ENCODE data around the gene ABHD2.

ABHD2 gene

DNA sequence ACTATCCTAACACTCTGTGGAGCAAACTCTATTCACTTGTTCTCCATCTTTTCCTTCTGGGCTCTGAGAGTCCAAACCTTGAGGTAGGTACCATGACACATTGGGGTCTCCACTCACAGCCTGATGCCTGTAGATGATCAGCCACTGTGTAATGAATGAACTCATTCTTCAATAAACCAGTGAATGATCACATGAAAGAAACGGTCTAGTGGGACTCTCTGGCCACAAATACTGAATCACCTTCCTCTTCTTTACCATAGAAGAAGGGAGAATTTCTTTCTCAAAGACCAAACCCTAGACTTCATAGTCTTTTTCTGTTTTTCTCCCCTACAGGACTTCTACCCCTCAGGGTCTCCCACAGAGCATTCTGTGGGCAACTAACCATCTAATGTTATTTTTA is 20.5 kb upstream of the ABHD2 start:
- Mint-ChIP-seq H3K36me3 (ENCODE audit: low read depth) (peaks cover 17% of the 10 kb centered on the region), H3K4me1 (ENCODE audit: low read depth) (peaks cover 33% of the 10 kb centered on the region), H3K4me3 (no peak overlapping the region), H3K27me3 (peaks cover 1% of the 10 kb centered on the region), H3K27ac (peak overlapping the region; percentile 57), H3K9me3 (peaks cover 33% of the 10 kb centered on the region)
- intact Hi-C loops (cut with micrococcal nuclease) = loop anchor here (2.0 kb wide), 1 partner anchor 27 kb away; no protein-coding TSS in a partner anchor

DNA sequence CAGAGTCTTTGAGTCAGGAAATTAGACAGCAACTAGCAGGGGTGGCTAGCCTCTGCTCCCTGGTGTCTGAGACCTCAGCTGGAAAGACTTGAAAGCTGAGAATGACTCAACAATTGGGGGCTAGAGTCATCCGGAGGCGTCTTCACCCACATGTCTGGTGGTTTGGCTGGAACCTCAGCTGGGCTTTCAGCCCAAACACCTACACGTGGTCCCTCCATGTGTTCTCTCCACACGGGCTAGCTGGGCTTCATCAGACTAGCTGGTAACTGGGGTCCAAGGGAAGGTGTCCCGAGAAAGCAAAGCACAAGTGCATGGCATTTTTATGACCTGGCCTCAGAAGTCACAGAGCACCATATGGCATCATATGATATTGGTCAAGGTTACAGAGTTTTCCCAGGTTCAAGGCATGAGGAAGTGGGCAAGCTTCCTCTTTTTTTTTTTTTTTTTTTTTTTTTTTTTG is 19.9 kb upstream of the ABHD2 start:
- intact Hi-C loops (cut with micrococcal nuclease) = loop anchor here (2.0 kb wide), 1 partner anchor 26 kb away; no protein-coding TSS in a partner anchor
- peaks cover 33% of the 10 kb centered on the region for H3K4me1 Mint-ChIP-seq (ENCODE audit: low read depth)
- H3K27me3 Mint-ChIP-seq = peaks cover 1% of the 10 kb centered on the region
- peaks cover 17% of the 10 kb centered on the region for H3K36me3 Mint-ChIP-seq (ENCODE audit: low read depth)
- H3K27ac Mint-ChIP-seq = peak overlapping the region; percentile 57
- H3K9me3 Mint-ChIP-seq = peaks cover 33% of the 10 kb centered on the region
- no peak overlapping the region for H3K4me3 Mint-ChIP-seq

DNA sequence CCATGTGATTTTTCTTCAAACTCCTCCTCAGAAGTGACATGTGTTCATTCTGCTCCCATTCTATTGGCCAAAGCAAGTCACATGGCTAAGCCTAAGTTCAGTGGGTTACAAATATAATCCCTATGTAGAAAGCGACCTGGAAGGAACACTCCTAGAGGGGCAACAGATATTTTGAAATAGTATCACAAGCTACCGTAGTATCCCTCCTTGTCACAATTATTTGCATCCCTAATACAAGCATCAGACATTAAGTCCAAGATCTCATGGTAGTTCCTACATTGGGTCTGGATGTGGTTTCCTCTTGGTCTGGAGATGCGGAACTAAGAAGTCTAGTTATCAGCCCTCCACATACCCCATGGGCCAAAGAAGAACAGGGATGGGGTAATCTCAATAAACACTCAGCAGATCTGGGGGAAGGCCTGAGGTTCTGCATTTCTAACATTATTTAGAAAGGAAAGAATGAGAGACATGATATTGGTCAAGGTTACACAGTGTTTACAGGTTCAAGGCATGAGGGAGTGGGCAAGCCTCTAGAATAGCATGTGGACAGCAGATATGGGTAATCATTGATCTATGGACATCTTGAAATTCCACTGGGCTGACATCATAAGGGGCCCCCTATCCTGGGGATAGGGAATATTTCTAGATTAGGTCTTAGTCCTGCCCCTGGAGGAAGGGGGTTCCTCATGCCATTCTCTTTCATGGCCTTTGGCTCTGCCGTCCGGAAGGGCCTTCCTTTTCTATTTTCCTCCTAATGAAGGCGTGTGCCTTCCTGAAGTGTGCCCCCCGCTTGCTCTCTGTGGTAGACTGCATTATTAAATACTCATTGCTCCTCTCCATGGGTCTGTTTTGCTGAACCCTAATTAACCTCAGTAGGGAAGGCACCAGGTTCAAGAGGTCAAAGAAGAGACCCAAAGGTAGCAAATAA is 17.8 kb upstream of the ABHD2 start:
- Mint-ChIP-seq H3K9me3 (peaks cover 26% of the 10 kb centered on the region), H3K4me1 (ENCODE audit: low read depth) (peaks cover 45% of the 10 kb centered on the region), H3K36me3 (ENCODE audit: low read depth) (peaks cover 17% of the 10 kb centered on the region), H3K27ac (peak overlapping the region; percentile 68), H3K4me3 (no peak overlapping the region), H3K27me3 (no peaks in the 10 kb centered on the region)
- intact Hi-C loops (cut with micrococcal nuclease) = no loop called here

DNA sequence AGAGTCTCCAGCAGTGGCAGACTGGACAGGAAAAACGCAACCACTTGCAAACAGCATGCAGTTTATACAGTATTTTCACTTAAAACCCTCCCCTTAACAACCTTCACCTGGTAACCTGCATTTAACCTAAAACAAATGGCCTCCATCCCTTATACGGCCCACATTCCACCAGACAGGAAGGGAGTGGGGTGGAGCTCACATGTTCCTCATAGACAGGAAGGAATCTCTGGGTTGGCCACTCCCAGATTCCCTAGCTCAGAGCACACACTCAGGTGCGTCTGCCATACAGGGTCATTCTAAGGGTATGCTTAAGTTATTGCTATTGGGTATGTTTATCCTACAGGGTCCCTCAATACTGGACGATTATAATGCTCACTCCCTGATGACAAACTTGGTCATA is 16.8 kb upstream of the ABHD2 start:
- Mint-ChIP-seq H3K4me1 (ENCODE audit: low read depth) (peaks cover 56% of the 10 kb centered on the region), H3K36me3 (ENCODE audit: low read depth) (peaks cover 15% of the 10 kb centered on the region), H3K27ac (peak overlapping the region; percentile 68), H3K9me3 (peaks cover 16% of the 10 kb centered on the region), H3K4me3 (no peak overlapping the region), H3K27me3 (no peaks in the 10 kb centered on the region)
- intact Hi-C loops (cut with micrococcal nuclease) = no loop called here

DNA sequence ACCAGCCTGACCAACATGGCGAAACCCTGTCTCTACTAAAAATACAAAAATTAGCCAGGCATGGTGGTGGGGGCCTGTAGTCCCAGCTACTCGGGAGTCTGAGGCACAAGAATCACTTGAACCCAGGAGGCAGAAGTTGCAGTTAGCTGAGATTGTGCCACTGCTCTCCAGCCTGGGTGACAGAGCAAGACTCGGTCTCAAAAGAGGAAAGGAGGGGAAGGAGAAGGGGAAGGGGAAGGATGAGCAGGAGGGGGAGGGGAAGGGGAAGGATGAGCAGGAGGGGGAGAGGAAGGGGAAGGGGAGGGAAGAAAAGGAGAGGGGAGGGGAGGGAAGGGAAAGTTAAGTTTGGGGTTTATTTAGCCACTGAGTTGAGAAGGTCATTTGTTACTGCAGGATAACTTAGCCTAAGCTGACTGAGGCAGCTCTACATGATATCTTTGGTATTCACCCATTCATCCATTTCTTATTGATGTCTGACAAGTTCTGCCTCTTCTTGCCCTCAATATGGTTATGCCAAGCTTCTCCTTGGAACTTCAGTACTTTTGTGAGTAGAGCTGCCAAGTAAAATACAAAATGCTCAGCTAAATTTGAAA is 15.9 kb upstream of the ABHD2 start:
- Mint-ChIP-seq H3K27ac (no peak overlapping the region), H3K27me3 (no peaks in the 10 kb centered on the region), H3K36me3 (ENCODE audit: low read depth) (peaks cover 6% of the 10 kb centered on the region), H3K4me3 (no peak overlapping the region), H3K4me1 (ENCODE audit: low read depth) (peaks cover 57% of the 10 kb centered on the region), H3K9me3 (peaks cover 7% of the 10 kb centered on the region)
- intact Hi-C loops (cut with micrococcal nuclease) = no loop called here

DNA sequence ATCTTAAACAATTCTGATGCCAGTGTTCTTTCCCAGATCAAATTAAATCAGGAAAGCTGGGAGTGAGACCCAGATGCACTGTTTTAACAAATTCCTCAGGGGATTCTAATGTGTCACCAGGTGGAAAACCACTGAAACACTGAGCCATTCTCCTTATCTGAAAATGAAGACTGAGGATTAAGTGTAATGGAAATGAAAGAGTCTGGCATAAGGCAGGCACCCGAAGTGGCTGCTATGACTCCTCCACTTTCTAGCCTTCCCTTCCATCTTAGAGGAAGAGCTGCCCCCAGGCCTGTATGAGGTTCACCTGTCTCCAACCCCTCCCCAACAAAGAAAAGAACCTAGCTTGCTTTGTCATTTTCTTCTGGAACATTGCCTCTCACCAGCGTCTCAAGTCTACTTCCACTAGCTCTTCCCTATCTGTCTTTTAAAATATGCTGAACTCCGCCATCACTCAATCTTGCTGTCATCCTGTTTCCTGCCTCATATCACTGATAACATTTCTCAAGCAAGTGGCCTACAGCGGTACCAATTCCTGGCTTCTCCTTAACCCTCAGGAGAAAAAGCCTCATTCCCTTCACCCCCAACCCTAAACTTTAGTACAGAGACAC is 13.7 kb upstream of the ABHD2 start:
- Mint-ChIP-seq H3K4me1 (ENCODE audit: low read depth) (peaks cover 61% of the 10 kb centered on the region), H3K36me3 (ENCODE audit: low read depth) (no peaks in the 10 kb centered on the region), H3K27ac (peak overlapping the region; percentile 45), H3K27me3 (no peaks in the 10 kb centered on the region), H3K4me3 (no peak overlapping the region), H3K9me3 (no peaks in the 10 kb centered on the region)
- intact Hi-C loops (cut with micrococcal nuclease) = no loop called here

DNA sequence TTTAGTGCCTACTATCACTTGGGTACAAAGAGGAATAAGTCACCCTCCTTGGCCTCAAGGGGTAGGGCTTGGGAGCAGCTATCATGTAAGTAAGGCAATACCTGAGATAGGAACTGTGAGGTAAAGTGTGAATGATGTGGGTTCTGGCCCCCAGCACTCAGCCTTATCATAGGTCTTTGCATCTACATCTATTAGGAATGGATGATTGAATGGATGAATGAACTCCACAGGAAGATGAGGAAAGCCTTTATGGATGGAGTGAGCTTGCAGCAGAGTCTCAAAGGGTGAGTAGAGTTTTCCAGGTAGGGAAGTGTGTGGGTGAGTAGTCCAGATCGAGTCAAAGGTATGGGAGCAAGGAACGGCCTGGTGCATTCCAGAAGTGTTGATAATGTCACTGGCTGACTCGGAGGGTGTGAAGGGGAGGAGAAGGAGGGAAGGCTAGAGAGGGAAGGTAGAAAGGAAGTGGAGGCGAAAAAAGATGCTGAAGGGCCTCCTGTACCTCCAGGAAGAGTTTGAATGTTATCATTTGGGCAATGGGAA is 13.1 kb upstream of the ABHD2 start:
- Mint-ChIP-seq H3K9me3 (no peaks in the 10 kb centered on the region), H3K4me1 (ENCODE audit: low read depth) (peaks cover 57% of the 10 kb centered on the region), H3K27me3 (no peaks in the 10 kb centered on the region), H3K4me3 (no peak overlapping the region), H3K36me3 (ENCODE audit: low read depth) (no peaks in the 10 kb centered on the region), H3K27ac (peak overlapping the region; percentile 45)
- intact Hi-C loops (cut with micrococcal nuclease) = no loop called here

DNA sequence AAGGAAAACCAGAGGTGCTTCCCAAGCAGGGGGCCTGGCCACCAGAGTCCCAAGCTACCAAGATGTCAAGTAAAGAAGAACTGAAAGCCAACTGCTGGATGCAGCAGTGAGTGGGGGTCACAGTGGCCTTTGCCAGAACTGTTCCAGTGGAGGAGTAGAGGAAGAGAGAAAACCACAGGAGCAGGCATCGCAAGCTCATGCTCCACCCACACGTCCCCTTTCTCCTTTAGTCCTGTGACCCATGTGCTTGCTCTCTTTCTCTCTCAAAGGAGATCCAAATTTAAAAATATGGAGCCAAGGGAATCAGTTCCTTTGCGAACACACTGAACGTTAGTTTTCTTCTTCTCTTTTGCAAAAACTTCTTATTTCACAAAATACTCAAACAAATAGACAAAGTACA is 12.4 kb upstream of the ABHD2 start:
- peak overlapping the region; percentile 45 for H3K27ac Mint-ChIP-seq
- H3K36me3 Mint-ChIP-seq (ENCODE audit: low read depth) = no peaks in the 10 kb centered on the region
- peak overlapping the region; percentile 18 for H3K4me3 Mint-ChIP-seq
- H3K4me1 Mint-ChIP-seq (ENCODE audit: low read depth) = peaks cover 50% of the 10 kb centered on the region
- H3K9me3 Mint-ChIP-seq = no peaks in the 10 kb centered on the region
- intact Hi-C loops (cut with micrococcal nuclease) = no loop called here
- H3K27me3 Mint-ChIP-seq = no peaks in the 10 kb centered on the region

DNA sequence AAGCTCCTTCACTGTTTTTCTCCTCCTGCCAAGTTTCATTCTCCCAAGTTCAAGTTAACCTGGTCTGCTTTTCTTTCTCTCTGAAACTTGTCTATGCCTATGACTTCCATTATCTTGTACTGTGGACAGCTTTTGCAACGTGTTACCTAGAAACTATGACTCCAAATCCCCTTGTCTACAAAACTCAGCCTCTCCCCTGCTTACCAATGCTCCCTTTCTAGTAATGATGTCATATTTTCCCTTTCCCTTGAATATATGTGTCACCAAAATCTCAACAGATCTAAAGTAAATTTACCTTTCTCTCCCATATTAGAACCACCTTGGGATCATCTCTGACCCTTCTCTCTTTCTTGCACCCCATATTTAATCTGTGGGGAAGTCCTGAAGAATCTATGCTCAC is 10.5 kb upstream of the ABHD2 start:
- H3K9me3 Mint-ChIP-seq = no peaks in the 10 kb centered on the region
- peaks cover 32% of the 10 kb centered on the region for H3K4me1 Mint-ChIP-seq (ENCODE audit: low read depth)
- H3K27ac Mint-ChIP-seq = no peak overlapping the region
- H3K27me3 Mint-ChIP-seq = no peaks in the 10 kb centered on the region
- no peak overlapping the region for H3K4me3 Mint-ChIP-seq
- intact Hi-C loops (cut with micrococcal nuclease) = no loop called here
- no peaks in the 10 kb centered on the region for H3K36me3 Mint-ChIP-seq (ENCODE audit: low read depth)

DNA sequence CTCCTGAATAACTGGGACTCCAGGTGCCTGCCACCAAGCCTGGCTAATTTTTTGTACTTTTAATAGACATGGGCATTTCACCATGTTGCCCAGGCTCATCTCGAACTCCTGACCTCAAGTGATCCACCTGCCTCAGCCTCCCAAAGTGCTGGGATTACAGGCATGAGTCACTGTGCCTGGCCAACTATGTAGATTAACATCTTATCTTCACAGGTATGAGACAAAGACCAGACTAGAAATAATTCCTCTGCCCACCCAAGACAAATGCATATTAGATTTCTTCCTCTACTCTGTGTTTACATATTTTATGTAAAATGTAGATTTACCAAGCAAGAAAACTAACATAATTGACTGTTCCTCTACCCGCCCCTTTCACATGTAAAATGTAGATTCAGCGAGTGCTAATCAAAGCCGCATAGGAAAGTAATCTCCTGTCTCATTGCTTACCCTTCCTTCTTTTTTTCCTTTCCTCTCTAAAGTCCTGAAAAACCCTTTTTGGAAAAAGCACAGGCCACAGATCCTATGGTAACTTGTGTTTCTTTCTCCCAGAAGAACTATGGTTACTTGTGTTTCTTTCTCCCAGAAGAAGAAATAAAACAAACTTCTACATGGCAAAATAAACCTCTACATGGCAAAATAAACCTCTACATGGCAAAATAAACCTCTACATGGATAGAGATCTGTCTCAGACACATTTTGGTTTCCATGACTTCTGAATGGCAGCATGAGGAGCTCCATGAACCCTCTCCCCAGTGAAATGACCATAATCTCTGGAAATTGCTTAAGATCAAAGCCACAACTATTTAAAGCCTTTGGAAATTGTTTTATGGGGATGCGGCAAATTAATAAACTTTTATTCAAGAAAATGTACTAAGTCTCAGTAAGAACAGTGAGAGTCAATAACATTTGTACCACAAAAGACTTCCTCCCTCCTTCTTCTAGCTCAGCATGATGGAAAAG is 9.1 kb upstream of the ABHD2 start:
- intact Hi-C loops (cut with micrococcal nuclease) = no loop called here

DNA sequence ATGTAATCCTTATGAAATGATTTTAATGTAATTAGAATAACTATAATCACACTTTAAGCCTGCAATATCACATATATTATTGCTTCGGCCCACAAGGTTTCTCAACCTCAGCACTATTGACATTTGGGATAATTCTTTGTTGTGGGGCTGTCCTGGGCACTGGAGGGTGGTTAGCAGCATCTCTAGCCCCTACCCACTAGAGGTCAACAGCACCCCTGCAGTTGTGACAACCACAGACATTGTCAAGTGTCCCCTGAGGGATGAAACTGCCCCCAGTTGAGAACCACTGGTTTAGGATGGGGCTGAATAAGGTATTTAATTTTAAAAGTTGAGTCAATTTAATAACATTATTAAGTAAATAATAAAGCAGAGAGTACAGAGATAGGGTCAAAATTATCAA is 6.4 kb upstream of the ABHD2 start:
- Mint-ChIP-seq H3K9me3 (no peaks in the 10 kb centered on the region), H3K4me1 (ENCODE audit: low read depth) (peaks cover 15% of the 10 kb centered on the region), H3K27me3 (no peaks in the 10 kb centered on the region), H3K36me3 (ENCODE audit: low read depth) (no peaks in the 10 kb centered on the region), H3K27ac (no peak overlapping the region), H3K4me3 (no peak overlapping the region)
- intact Hi-C loops (cut with micrococcal nuclease) = no loop called here

More for the DNA sequence above, 9.1 kb upstream of the ABHD2 start:
- Mint-ChIP-seq H3K4me1 (ENCODE audit: low read depth) (peaks cover 32% of the 10 kb centered on the region), H3K4me3 (no peak overlapping the region), H3K36me3 (ENCODE audit: low read depth) (no peaks in the 10 kb centered on the region), H3K27me3 (no peaks in the 10 kb centered on the region), H3K27ac (no peak overlapping the region), H3K9me3 (no peaks in the 10 kb centered on the region)

DNA sequence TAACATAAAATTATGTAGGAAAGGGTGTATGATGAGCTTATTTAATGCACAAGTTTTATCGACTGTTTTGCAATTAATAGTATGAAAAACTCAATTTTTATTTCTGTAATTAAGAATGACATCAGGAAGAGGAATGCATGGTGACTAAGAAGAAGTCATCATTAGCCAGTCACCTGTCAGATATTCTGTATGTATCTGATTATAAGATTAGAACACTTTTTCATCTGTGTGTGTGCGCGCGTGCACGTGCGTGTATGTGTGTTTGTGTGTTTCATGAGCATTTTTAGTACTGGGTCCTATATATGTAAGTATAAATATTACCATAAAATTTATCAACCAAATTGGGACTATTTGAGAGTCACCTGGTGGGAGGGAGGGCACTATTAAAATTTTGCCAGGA is 5.0 kb upstream of the ABHD2 start:
- Mint-ChIP-seq H3K36me3 (ENCODE audit: low read depth) (no peaks in the 10 kb centered on the region), H3K4me3 (no peak overlapping the region), H3K4me1 (ENCODE audit: low read depth) (peaks cover 6% of the 10 kb centered on the region), H3K27me3 (no peaks in the 10 kb centered on the region), H3K27ac (no peak overlapping the region), H3K9me3 (no peaks in the 10 kb centered on the region)
- intact Hi-C loops (cut with micrococcal nuclease) = no loop called here

DNA sequence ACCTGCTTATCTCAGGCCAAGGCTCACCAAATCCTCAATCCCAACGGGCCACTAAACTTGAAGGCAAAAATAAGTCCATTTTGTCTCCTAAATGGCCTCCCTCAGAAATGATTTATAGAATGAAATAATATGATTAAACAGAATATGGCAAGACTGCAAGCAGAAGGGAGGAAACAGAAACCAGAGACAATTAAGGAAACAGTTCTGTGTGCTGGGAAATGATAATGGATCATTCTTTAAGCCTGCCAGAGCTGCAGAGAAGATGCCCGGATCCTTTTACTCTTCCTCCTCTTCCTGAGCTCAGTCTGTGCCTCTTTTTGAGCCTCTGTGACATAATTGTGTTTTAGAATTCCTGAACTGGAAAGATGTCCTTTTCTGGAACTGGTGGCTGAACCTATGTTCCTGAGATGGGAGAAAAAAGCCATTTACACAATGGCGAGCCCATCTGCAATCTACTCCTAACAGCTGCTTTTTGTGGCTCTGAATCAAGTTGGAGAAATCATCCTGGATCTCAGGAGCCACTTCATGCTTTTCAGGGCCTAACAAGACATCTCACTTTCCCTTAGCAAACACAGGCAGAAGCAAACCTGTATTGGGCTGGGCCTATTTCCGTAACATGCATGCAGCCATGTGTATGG is 2.8 kb upstream of the ABHD2 start:
- peaks cover 21% of the 10 kb centered on the region for H3K4me1 Mint-ChIP-seq (ENCODE audit: low read depth)

More for the DNA sequence above, 2.8 kb upstream of the ABHD2 start:
- H3K27ac Mint-ChIP-seq = no peak overlapping the region
- no peak overlapping the region for H3K4me3 Mint-ChIP-seq
- no peaks in the 10 kb centered on the region for H3K36me3 Mint-ChIP-seq (ENCODE audit: low read depth)
- no peaks in the 10 kb centered on the region for H3K27me3 Mint-ChIP-seq
- intact Hi-C loops (cut with micrococcal nuclease) = no loop called here
- H3K9me3 Mint-ChIP-seq = no peaks in the 10 kb centered on the region
